SH-SY5Y (cell line): Measurements from ENCODE around the gene EGFR.

Experiments
- GATA2 ChIP-seq: IDR thresholded peaks from 2 replicates; pipeline ENCODE4 v1.6.1; 2011; ENCODE audit warnings: mild to moderate bottlenecking, low read depth, low read length
- GATA3 ChIP-seq: IDR thresholded peaks from 2 replicates; pipeline ENCODE4 v1.6.1; 2011; ENCODE audit warnings: low read depth, mild to moderate bottlenecking, low read length, moderate library complexity

- TF ChIP-seq GATA3 (no peak), GATA2 (no peak)
Observed at GRCh38 chr7:55109404-55110167, 90.8 kb downstream of the EGFR start.
